ENCODE measurements around the gene CUL5.
"Not testable (repeated sequence)": the region's sequence is repeated elsewhere in the genome, so short reads cannot be mapped to it uniquely, and the experiment has no call there.

CUL5 gene

DNA sequence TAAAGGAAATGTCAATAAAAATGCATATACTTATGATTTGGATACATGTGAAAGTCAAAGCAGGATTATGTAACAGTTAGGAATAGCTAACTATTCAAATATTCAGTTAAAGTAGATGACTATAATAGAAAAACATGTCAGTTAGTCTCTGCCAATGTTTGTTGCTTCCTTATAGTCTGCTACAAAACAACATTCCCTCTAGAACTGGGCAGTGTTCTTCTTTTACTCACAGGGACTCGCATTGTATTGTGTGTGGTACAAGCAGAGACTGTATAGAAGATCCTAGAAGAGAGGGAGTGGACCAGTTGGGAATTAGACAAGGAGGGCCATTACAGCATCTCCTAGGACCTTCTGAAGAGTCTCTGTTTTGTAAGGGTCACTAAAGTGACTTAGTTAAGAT, 123.3 kb downstream of the CUL5 start:
- Histone ChIP-seq H3K27ac (ENCODE audit: insufficient read depth, low read depth, low read length, poor library complexity, severe bottlenecking) (no peak overlapping the region), H3K4me3 (ENCODE audit: insufficient read depth, low read depth, low read length) (no peak overlapping the region), H3K36me3 (ENCODE audit: control insufficient read depth, insufficient read depth, low read length) (no peaks in the 10 kb centered on the region), H3K27me3 (ENCODE audit: control insufficient read depth, insufficient read depth, low read length, poor library complexity, severe bottlenecking) (no peaks in the 10 kb centered on the region), H3K4me1 (ENCODE audit: control insufficient read depth, insufficient read depth, low read length) (no peaks in the 10 kb centered on the region), H3K9me3 (ENCODE audit: control insufficient read depth, low read length) (no peaks in the 10 kb centered on the region)
- 100% methylated on average over 1 of the region's 1 CpG for WGBS, 2 experiments

DNA sequence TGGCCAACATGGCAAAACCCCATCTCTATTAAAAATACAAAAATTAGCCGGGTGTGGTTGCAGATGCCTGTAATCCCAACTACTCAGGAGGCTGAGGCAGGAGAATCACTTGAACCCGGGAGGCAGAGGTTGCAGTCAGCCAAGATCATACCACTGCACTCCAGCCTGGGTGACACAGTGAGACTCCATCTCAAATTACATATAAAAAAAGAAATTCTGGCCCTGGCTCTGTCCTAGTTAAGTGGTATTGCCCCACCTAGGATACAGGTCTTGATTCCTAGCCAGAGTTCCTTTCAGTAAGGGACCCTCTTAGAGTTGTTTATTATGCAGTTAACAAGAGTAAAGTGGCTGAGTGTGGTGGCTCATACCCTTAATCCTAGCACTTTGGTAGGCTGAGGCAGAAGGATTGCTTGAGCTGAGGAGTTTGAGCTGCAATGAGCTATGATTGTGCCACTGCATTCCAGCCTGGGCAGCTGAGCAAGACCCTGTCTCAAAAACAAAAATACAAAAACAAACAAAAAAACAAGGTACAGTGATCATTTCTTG, 124.4 kb downstream of the CUL5 start:
- H3K9me3 ChIP-seq (ENCODE audit: control insufficient read depth, low read length); H3K27ac ChIP-seq (ENCODE audit: insufficient read depth, low read depth, low read length, poor library complexity, severe bottlenecking); H3K27me3 ChIP-seq (ENCODE audit: control insufficient read depth, insufficient read depth, low read length, poor library complexity, severe bottlenecking); H3K4me3 ChIP-seq (ENCODE audit: insufficient read depth, low read depth, low read length); H3K4me1 ChIP-seq (ENCODE audit: control insufficient read depth, insufficient read depth, low read length); H3K36me3 ChIP-seq (ENCODE audit: control insufficient read depth, insufficient read depth, low read length): not testable (repeated sequence)
- 94 to 95% methylated on average over 2 of the region's 2 CpGs for WGBS, 2 experiments

DNA sequence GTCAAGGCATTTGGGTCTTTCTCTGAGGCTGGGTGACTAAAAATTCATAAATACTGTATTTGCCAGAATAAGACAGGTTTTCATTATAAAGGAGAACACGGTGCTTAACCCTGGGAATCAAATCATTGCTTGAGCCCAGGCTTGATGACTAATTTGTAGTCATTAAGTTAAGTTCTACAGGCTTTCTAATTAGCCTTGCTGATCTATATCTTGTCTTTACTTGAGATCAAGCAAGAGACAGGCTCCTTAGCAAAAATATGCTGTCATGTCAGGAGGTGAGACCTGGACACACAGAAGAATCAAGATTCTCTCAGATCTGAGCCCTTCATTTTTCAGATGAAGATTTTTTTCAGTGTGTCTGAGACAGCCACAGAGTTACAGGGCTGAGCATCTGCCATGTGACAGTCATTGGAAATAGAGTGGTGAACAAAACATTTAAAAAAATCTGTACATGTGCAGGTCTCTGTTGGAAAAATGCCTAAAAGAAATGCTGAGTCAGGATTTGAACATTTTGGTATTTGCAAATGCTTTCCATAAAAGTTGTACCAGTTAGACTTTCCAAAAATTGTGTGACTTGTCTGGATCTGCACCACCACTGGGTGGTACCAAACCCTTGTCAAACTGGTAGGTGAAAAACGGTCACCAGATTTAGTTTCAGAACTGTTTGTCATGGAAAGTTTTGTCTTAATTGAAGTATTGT, 127.3 kb downstream of the CUL5 start:
- Histone ChIP-seq H3K4me1 (ENCODE audit: control insufficient read depth, insufficient read depth, low read length) (no peaks in the 10 kb centered on the region), H3K27me3 (ENCODE audit: control insufficient read depth, insufficient read depth, low read length, poor library complexity, severe bottlenecking) (no peaks in the 10 kb centered on the region), H3K27ac (ENCODE audit: insufficient read depth, low read depth, low read length, poor library complexity, severe bottlenecking) (no peak overlapping the region), H3K4me3 (ENCODE audit: insufficient read depth, low read depth, low read length) (no peak overlapping the region), H3K36me3 (ENCODE audit: control insufficient read depth, insufficient read depth, low read length) (no peaks in the 10 kb centered on the region), H3K9me3 (ENCODE audit: control insufficient read depth, low read length) (no peaks in the 10 kb centered on the region)
- WGBS, 2 experiments: 82 to 90% methylated on average over 2 of the region's 2 CpGs

DNA sequence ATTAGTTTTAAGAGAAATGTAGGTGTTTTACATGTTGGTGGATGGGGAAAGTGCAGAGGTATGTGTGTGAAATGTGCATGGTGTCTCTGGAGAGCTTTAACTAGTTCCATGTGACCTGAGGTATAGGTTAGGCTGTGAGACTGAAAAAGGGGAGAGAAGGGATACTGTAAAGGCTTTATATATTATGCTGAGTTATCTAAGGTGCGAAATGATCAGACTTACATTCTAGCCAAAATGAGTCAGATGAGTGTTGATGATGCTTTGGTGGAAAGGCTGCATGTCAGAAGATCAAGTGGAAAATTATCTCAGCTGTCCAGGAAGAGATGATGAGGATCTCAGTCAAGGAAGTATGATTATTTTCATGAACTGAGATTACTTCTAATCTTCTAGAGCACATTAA, 128.5 kb downstream of the CUL5 start:
- 92 to 95% methylated on average over 1 of the region's 1 CpG for WGBS, 2 experiments
- H3K36me3 ChIP-seq (ENCODE audit: control insufficient read depth, insufficient read depth, low read length): no peaks in the 10 kb centered on the region
- H3K4me1 ChIP-seq (ENCODE audit: control insufficient read depth, insufficient read depth, low read length): no peaks in the 10 kb centered on the region
- no peaks in the 10 kb centered on the region for H3K27me3 ChIP-seq (ENCODE audit: control insufficient read depth, insufficient read depth, low read length, poor library complexity, severe bottlenecking)
- no peaks in the 10 kb centered on the region for H3K9me3 ChIP-seq (ENCODE audit: control insufficient read depth, low read length)
- H3K4me3 ChIP-seq (ENCODE audit: insufficient read depth, low read depth, low read length): no peak overlapping the region
- no peak overlapping the region for H3K27ac ChIP-seq (ENCODE audit: insufficient read depth, low read depth, low read length, poor library complexity, severe bottlenecking)

DNA sequence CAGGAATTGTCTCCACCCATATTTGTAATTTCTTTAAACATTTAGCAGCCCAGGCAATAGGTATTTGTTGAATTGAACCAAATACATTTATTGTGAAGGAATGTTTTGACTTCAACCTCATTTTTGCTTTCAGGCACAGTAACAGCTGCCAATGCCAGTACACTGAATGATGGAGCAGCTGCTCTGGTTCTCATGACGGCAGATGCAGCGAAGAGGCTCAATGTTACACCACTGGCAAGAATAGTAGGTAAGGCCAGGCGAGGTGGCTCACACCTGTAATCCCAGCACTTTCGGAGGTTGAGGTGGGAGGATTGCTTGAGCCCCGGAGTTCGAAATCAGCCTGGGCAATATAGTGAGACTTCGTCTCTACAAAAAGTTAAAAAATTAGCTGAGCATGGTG, 133.6 kb downstream of the CUL5 start:
- Histone ChIP-seq H3K4me1 (ENCODE audit: control insufficient read depth, insufficient read depth, low read length) (no peaks in the 10 kb centered on the region), H3K36me3 (ENCODE audit: control insufficient read depth, insufficient read depth, low read length) (no peaks in the 10 kb centered on the region), H3K4me3 (ENCODE audit: insufficient read depth, low read depth, low read length) (no peak overlapping the region), H3K27ac (ENCODE audit: insufficient read depth, low read depth, low read length, poor library complexity, severe bottlenecking) (no peak overlapping the region), H3K27me3 (ENCODE audit: control insufficient read depth, insufficient read depth, low read length, poor library complexity, severe bottlenecking) (no peaks in the 10 kb centered on the region), H3K9me3 (ENCODE audit: control insufficient read depth, low read length) (no peaks in the 10 kb centered on the region)
- WGBS, 2 experiments: 87 to 89% methylated on average over 7 of the region's 7 CpGs

DNA sequence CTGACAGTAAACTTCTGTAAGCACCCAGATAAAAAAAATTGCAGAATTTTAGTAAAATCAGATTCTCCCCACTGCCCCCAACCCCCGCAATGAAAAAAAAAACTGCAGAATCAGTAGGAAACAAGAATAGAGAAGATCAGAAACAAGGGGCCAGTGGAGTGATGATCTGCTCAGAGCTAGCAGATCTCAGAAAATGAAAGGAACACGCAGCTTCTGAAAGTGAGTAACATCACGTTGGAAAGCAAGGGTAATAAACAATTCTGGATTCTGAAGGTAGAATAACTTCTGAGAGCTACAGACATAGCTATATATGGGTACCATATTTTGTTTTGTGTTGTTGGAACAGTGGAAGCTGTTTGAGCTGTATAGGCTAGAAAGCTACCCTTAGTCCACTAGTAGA, 135.9 kb downstream of the CUL5 start:
- Histone ChIP-seq H3K36me3 (ENCODE audit: control insufficient read depth, insufficient read depth, low read length) (no peaks in the 10 kb centered on the region), H3K9me3 (ENCODE audit: control insufficient read depth, low read length) (no peaks in the 10 kb centered on the region), H3K4me1 (ENCODE audit: control insufficient read depth, insufficient read depth, low read length) (no peaks in the 10 kb centered on the region), H3K27ac (ENCODE audit: insufficient read depth, low read depth, low read length, poor library complexity, severe bottlenecking) (no peak overlapping the region), H3K27me3 (ENCODE audit: control insufficient read depth, insufficient read depth, low read length, poor library complexity, severe bottlenecking) (no peaks in the 10 kb centered on the region), H3K4me3 (ENCODE audit: insufficient read depth, low read depth, low read length) (no peak overlapping the region)
- 96 to 99% methylated on average over 3 of the region's 3 CpGs for WGBS, 2 experiments

DNA sequence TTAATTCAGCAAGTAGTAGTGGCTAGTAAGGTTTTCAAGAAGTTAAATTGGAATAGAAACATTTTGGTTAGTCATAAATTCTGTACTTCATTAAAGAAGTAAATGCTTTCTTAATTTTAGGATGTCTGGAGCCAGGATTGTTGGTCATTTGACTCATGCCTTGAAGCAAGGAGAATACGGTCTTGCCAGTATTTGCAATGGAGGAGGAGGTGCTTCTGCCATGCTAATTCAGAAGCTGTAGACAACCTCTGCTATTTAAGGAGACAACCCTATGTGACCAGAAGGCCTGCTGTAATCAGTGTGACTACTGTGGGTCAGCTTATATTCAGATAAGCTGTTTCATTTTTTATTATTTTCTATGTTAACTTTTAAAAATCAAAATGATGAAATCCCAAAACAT, 138.5 kb downstream of the CUL5 start:
- WGBS, 2 experiments: 95 to 97% methylated on average over 1 of the region's 1 CpG
- Histone ChIP-seq H3K9me3 (ENCODE audit: control insufficient read depth, low read length) (no peaks in the 10 kb centered on the region), H3K27ac (ENCODE audit: insufficient read depth, low read depth, low read length, poor library complexity, severe bottlenecking) (no peak overlapping the region), H3K27me3 (ENCODE audit: control insufficient read depth, insufficient read depth, low read length, poor library complexity, severe bottlenecking) (no peaks in the 10 kb centered on the region), H3K4me3 (ENCODE audit: insufficient read depth, low read depth, low read length) (no peak overlapping the region), H3K4me1 (ENCODE audit: control insufficient read depth, insufficient read depth, low read length) (no peaks in the 10 kb centered on the region), H3K36me3 (ENCODE audit: control insufficient read depth, insufficient read depth, low read length) (peaks cover 6% of the 10 kb centered on the region)

DNA sequence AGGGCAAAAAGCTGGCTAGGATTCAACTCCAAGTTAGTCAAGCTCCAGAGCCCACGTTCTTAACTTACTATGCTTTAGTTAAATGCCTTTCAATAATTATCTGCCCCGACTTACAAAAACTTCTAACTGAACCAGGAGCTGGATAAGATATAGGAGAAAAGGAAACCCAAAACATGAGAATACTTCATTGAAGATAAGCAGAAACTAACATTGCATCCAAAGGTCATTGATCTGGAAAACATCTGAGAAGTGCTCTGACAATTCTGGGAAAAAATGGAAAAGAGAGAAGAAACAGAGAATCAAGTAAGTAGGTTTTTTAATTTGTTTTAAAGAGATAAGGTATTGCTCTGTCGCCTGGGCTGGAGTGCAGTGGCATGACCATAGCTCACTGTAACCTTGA, 139.9 kb downstream of the CUL5 start:
- 92% methylated on average over 2 to 3 of the region's 3 CpGs for WGBS, 2 experiments
- no peaks in the 10 kb centered on the region for H3K4me1 ChIP-seq (ENCODE audit: control insufficient read depth, insufficient read depth, low read length)

DNA sequence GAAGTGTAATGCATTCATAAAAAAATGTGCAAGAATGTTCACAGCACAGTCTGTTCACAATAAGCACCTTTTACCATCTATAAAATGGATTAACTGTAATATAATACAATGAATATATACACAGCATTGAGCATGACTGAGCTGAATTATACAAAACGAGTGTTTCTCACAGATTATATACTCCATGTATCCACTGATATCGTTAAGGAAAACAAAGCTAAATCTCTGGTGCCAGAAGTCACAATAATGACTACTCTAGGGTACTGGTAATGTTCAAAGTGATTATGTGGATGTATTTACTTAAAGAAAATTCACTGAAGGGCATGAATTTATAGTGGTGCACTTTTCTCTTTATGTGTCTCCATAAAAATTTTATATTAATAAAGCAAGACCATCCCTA, 145.9 kb downstream of the CUL5 start:
- no peak overlapping the region for H3K4me3 ChIP-seq (ENCODE audit: insufficient read depth, low read depth, low read length)
- 88 to 94% methylated on average over 2 of the region's 2 CpGs for WGBS, 2 experiments
- H3K27ac ChIP-seq (ENCODE audit: insufficient read depth, low read depth, low read length, poor library complexity, severe bottlenecking): no peak overlapping the region
- peaks cover 11% of the 10 kb centered on the region for H3K36me3 ChIP-seq (ENCODE audit: control insufficient read depth, insufficient read depth, low read length)
- no peaks in the 10 kb centered on the region for H3K27me3 ChIP-seq (ENCODE audit: control insufficient read depth, insufficient read depth, low read length, poor library complexity, severe bottlenecking)
- no peaks in the 10 kb centered on the region for H3K4me1 ChIP-seq (ENCODE audit: control insufficient read depth, insufficient read depth, low read length)
- no peaks in the 10 kb centered on the region for H3K9me3 ChIP-seq (ENCODE audit: control insufficient read depth, low read length)

More for the DNA sequence above, 139.9 kb downstream of the CUL5 start:
- no peak overlapping the region for H3K4me3 ChIP-seq (ENCODE audit: insufficient read depth, low read depth, low read length)
- H3K27me3 ChIP-seq (ENCODE audit: control insufficient read depth, insufficient read depth, low read length, poor library complexity, severe bottlenecking): no peaks in the 10 kb centered on the region
- H3K36me3 ChIP-seq (ENCODE audit: control insufficient read depth, insufficient read depth, low read length): peaks cover 6% of the 10 kb centered on the region
- no peaks in the 10 kb centered on the region for H3K9me3 ChIP-seq (ENCODE audit: control insufficient read depth, low read length)
- H3K27ac ChIP-seq (ENCODE audit: insufficient read depth, low read depth, low read length, poor library complexity, severe bottlenecking): no peak overlapping the region
